GM21723 (cell line): Measurements from ENCODE around the gene MFSD12.
A peak's percentile ranks its signal among the peaks of the same experiment; 100 is the strongest.
"Not testable (repeated sequence)": the region's sequence is repeated elsewhere in the genome, so short reads cannot be mapped to it uniquely, and the experiment has no call there.

ENCODE experiments used
- ATAC-seq: cut with Tn5 transposase; IDR thresholded peaks from one replicate; pipeline ENCODE4 v1.9.1; 2021; ENCODE audit warnings: mild to moderate bottlenecking, moderate library complexity; ENCODE audit not compliant: unreplicated experiment

Gene MFSD12

DNA sequence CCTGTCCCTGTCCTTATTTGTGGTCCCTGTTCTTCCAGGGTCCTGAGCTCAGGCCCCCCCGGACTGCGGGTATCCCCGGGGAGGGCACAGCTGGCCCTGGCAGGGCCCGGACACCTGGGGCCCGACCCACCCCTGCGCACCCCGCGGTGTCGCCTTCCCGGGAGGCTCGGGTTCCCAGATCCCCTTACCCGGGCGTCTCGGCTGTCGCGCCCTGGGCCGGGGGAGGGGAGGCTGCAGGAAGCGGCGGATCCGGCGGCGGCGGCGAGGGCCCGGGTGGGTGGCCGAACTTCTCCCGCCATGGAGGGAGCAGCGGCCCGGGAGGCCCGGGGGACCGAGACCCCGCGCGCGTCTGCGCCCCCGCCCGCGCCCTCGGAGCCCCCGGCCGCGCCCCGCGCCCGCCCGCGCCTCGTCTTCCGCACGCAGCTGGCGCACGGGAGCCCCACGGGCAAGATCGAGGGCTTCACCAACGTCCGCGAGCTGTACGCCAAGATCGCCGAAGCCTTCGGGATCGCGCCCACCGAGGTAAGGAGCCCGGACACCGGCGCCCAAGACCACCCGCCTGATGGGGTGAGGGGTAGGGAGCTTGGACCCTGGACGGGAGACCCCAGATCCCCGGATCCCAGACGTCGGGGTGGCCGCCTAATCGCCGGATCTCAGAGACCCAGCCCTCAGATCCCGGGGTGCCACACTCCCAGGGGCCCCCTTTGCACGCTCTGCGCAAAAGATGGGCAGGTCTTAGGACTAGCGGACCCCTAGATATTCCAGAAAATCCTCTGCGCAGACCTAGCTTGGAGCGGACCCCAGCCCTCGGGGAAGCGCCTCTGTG lies 28.1 kb upstream of the MFSD12 start, which contains the start of gene GIPC3:
Gene GIPC3 (plus strand): TSS at position 178 of the 826 bp plus-strand sequence. CDS start 120 bp downstream, at position 298.
- ATAC-seq, result no peak

GRCh38 chr19:3584036-3584802 lies 26.8 kb upstream of the MFSD12 start:
- ATAC-seq, result not testable (repeated sequence)

DNA sequence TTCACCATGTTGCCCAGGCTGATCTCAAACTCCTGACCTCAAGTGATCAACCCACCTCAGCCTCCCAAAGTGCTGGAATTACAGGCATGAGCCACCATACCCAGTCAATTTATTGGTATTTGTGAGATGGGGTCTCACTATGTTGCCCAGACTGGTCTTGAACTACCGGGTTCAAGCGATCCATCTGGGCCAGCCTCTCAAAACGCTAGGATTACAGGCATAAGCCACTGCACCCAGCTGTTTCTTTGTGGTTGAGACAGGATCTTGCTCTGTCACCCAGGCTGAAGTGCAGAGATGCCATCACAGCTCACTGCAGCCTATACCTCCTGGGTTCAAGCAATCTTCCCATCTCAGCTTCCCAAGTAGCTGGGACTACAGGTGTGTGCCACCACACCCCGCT lies 24.4 kb upstream of the MFSD12 start:
- ATAC-seq, result not testable (repeated sequence)

DNA sequence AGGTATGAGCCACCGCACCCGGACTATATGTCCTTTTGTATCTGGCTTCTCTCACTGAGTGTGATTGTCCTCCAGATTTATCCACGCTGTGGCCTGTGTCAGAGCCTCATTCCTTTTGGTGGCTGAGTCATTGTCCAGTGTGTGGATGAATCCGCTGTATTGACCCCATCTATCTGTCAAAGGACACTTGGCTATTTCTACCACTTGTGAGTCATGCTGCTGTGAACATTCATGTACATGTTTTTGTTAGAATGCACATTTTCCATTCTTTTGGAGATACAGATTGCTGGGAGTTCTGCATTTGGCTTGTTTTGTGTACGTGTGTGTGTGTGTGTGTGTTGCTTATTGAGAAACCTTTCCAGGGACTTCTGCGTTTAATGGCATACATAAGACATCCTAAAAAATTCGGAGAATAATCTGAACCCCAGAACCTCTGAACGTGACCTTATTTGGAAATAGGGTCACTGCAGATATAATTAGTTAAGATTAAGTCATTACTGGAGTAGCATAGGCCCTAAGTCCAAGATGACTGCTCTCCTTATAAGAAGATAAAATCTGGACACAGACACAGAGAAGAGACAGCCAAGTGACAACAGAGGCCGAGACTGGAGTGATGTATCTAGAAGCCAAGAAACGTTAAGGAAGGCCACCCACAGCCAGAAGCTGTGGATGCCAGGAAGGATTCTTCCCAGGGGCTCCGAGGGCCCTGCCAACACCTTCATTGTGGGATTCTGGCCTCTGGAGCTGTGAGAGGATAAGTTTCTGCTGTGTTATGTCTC lies 23.0 kb upstream of the MFSD12 start:
- no peak for ATAC-seq

DNA sequence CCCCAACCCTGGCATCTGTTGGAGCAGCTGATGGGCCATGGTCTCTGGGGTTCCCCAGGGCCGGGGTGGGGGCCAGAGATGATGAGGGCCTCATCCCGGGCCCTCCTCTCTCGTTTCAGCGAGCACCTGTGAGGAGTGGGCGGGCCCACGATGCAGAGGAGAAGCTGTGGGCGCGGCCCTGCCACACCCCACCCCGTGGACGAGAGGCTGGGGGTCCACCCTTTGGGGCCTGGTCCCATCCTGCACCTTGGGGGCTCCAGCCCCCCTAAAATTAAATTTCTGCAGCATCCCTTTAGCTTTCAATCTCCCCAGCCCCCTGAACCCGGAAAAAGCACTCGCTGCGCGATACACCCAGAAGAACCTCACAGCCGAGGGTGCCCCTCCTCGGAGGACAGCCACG lies 21.0 kb upstream of the MFSD12 start:
- no peak for ATAC-seq

GRCh38 chr19:3577723-3578344 lies 20.4 kb upstream of the MFSD12 start:
- no peak for ATAC-seq

DNA sequence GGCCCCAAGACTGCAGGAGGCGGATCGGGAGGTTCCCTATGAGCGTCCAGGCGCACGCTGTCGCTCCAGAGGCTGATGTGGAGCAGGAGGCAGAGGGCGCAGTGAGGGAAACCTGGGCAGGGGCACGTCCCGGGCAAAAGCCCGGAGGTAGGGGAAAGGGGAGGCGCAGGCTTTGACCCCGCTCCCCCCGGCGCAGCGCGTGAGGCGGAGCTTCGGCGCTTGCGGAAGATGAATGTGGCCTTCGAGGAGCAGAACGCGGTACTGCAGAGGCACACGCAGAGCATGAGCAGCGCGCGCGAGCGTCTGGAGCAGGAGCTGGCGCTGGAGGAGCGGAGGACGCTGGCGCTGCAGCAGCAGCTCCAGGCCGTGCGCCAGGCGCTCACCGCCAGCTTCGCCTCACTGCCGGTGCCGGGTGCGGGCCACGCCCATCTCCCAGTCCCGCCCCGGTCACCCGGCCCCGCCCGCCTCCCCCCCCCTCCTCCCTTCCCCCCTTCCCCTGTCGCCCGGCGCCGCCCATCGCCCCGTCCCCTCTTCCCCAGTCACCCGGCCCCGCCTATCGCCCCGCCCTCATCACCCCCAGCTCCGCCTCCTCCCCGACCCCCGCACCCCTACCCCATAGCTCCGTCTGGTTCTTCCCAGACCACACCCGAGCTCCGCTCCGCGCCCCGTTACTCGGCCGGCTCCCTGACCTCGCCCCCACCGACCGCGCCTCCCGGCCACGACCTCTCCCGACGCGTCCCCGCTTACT lies 19.5 kb upstream of the MFSD12 start:
- ATAC-seq, result no peak

DNA sequence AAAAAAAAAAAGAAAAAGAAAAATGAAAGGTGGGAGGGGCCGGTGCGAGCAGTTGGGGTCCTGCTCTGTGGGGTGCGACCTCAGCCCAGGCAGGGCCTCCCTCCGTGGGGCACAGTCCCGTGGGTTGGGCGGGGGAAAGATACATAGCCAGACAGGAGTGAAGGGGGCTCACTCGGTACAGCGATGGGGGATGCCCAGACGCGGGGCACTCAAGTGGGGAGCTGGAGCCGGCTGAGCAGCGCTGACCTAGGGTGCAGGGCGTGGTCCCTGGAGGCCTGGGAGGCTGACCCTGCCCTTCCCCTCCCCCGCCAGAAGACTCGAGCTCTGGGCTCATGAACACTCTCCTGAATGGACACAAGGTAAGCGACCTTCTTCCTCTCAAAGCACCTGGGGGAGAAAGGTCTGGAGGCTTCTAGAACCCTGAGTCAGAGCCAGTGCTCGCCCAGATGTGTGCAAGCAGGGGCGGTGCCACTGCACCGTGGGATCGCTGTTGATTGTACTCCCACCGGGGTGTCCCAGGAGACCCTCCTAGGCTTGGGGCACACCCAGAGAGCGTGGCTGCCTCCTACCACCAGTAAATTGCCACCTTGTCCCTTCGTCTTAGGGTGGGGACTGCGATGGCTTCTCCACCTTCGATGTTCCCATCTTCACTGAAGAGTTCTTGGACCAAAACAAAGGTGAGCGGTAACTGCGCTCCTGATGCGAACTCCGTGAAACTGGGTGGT lies 18.7 kb upstream of the MFSD12 start:
- no peak for ATAC-seq

GRCh38 chr19:3575260-3575741 lies 17.9 kb upstream of the MFSD12 start:
- ATAC-seq, result no peak

GRCh38 chr19:3573858-3574637 lies 16.7 kb upstream of the MFSD12 start:
- ATAC-seq, result no peak

DNA sequence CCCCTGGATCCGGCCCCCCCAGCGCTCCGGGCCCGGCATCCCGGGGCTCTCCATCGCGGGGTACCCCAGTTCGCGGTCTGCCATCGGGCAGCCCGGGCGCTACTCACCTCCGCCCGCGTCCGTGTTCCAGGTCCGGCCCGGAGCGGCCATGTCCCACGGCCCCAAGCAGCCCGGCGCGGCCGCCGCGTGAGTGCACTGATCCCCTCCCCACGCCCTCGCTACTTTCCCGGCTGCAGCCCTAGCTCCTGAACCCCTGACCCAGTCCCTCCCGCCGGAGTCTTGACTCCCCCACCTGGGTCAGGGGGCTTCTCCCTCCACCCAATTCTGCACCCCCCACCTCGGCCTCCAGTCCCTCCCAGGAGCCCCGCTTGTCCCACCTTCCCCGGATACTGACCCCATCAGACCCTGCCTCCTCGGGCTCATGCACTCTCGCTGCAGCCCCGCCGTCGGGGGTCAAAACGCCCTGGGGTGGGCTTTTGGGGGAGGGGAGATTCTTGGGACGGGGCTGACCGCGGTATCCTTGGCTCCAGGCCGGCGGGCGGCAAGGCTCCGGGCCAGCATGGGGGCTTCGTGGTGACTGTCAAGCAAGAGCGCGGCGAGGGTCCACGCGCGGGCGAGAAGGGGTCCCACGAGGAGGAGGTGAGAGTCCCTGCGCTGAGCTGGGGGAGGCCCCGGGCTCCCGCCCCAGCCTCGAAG lies 15.9 kb upstream of the MFSD12 start:
- ATAC-seq, result peak; percentile 7

- no peak for ATAC-seq
These were observed 15.4 kb upstream of the MFSD12 start, which contains the start of gene HMG20B for GRCh38 chr19:3572855-3573161. Gene HMG20B, plus strand, starts transcription at chr19:3572944. Its CDS starts 366 bp downstream, at chr19:3573310.

DNA sequence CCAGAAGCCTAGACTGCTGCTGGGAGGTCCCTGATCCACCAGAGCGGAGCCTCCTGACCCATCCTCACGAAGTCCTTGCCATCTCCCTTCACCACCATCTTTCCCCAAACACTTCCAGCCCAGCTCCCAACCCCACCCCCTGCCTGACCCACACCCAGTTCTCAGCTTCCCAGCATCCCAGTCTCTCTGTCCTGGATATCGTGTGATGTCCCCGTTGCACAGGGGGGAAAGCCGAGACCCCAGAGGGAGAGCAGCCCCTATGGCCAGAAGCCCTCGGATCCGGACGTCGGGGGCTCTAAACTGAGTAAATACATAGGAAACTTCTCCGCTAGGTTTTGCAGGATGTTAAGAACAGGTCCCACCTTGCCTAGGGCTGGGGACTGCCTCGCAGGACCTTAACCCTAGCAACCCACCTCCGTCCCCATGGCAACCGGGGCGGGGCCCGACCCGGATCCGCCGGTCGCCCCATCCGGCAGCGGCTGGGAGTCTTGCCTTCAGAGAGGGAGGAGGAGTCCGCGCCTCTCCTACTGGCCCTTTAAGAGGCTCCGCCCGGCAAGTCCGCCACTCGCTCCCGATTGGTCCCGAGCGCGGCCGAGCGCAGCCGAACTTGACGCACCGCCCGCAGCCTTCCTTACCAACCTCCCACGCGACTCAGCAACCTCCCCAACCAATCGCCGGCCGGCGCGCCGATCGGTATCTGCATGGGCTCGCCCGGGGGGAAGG lies 14.9 kb upstream of the MFSD12 start:
- peak; percentile 88 for ATAC-seq

DNA sequence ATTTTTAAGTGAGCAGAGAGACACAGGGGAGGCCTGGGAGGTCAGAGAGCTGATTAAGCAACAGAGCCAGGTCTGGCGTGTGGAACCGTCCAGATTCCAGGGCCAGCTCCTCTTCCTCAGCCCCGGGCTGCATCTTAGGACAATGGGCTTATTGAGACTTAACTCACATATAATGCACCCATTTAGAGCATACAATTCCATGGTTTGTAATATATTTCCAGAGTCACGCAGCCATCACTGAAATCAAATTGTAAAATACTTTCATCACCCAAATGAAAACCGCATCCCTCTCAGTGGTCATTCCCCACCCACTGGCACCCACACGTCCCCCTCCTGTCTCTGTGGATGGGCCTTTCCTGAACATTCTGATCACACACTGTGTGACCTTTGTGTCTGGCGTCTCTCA lies 13.2 kb upstream of the MFSD12 start:
- ATAC-seq, result no peak

DNA sequence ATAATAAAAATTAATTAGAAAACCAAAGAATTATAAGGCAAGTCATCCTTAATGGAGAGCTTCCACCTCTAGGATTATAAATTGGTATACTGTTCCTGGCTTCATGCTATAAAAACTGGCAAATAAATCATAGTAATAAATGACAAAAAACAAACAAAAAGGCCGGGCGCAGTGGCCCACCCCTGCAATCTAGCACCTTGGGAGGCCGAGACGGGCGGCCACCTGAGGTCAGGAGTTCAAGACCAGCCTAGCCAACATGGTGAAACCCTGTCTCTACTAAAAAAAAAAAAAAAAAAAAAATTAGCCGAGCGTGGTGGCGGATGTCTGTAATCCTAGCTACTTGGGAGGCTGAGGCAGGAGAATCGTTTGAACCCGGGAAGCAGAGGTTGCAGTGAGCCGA lies 12.7 kb upstream of the MFSD12 start:
- ATAC-seq, result not testable (repeated sequence)

DNA sequence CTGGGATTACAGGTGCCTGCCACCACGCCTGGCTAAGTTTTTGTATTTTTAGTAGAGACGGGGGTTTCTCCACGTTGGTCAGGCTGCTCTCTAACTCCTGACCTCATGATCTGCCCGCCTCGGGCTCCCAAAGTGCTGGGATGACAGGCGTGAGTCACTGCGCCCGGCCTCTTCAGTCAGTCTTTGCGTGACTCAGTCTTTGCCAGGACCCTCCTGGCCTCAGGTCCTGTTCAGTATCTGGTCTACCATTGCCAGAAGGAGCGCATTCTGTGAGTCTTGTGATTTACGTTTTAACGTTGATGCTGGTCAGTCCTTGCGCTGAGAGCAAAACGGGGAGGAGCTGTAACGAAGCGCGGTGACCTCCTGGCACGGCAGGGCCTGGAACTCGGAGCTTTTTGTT lies 7.8 kb upstream of the MFSD12 start:
- ATAC-seq, result no peak
